ENCODE measurements around the gene DMGDH.
"Not testable (repeated sequence)": the region's sequence is repeated elsewhere in the genome, so short reads cannot be mapped to it uniquely, and the experiment has no call there.

DMGDH gene

DNA sequence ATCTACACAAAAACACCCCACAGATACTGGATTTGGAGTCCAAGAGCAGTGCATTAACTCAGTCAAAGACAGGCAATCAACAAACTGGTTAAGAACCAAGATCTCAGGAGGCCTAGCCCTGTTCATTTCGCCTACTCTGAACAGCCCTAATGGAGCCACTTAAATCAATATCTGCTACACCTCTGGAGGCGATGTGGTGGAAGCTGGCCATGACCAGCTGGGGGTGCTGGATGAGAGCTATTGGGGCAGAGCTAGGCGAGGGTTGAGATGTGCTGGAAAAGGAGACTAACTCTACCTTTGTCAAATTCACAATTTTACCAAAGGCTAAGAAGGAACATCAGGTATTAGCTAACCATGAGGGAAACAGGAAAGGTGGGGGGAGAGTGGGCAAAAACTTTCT is 61.1 kb downstream of the DMGDH start:
- no peak for DNase-seq

- DNase-seq = no peak
Observed at GRCh38 chr5:79007872-79008271, 61.6 kb downstream of the DMGDH start.

GRCh38 chr5:79005936-79006631 is 63.4 kb downstream of the DMGDH start:
- no peak for DNase-seq

GRCh38 chr5:79005151-79005550 is 64.3 kb downstream of the DMGDH start:
- no peak for DNase-seq

- no peak for DNase-seq
Observed at GRCh38 chr5:79002374-79002773, 67.1 kb downstream of the DMGDH start.

GRCh38 chr5:79001471-79001870 is 68.0 kb downstream of the DMGDH start:
- DNase-seq = no peak

GRCh38 chr5:78997090-78997489 is 72.4 kb downstream of the DMGDH start:
- no peak for DNase-seq

DNA sequence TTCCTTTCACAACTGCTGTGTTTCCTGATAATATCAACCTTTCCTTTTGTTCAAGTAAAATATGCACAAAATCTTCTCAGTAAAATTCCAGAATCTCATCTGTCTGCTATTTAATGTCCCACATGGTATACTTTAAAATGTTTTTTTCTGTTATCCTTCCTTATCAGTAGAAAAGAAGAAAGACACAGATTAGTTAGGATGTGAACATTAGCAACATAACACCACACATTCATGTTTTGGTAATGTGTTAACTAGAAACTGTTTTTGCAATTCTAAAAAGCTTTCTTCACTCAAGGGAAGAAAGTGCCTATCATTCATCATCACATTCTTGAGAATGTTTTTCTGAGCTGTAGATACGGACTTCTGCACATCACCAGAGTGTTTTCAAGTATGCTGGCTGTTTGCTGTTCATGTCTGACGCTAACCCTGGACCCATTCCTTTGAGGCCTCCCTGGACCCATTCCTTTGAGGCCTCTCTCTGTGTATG is 73.9 kb downstream of the DMGDH start:
- DNase-seq = no peak

DNA sequence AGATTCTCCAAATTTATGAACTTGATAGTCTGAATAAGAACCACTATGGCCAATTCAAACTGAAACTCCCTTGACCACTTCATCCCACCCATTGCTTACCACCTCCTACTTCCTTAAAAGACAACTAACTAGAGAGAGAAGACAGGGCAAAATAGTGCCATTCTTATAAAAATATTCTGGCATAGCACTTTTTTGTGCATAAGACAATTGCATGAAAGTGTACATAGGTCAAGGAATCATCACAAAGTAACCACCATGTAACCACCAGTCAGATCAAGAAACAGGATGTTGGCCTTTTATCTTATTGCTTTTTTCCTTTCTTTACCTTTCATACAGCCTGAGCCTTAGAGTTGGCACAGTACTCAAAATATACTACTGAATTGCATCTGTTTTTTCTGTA is 76.3 kb downstream of the DMGDH start:
- no peak for DNase-seq

DNA sequence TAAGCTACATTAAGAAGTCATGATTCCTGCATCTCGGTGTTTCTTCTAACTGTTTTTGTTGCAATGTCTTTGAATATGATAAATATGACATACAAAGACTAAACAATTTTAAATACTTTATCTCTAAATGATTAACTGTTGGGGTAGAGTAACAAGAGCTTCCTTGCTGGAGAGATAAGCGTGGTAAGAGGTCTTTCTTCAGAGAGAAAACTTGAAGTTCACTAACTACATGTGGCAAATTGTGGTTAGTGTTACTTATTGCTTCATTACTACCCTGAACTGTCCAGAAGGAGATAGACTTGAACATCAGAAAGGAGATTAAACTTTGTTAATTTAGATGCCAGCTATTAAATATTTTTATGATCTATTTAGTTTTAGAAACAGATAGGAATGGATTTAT is 77.3 kb downstream of the DMGDH start:
- DNase-seq = no peak

- no peak for DNase-seq
Observed at GRCh38 chr5:78989080-78989479, 80.4 kb downstream of the DMGDH start.

DNA sequence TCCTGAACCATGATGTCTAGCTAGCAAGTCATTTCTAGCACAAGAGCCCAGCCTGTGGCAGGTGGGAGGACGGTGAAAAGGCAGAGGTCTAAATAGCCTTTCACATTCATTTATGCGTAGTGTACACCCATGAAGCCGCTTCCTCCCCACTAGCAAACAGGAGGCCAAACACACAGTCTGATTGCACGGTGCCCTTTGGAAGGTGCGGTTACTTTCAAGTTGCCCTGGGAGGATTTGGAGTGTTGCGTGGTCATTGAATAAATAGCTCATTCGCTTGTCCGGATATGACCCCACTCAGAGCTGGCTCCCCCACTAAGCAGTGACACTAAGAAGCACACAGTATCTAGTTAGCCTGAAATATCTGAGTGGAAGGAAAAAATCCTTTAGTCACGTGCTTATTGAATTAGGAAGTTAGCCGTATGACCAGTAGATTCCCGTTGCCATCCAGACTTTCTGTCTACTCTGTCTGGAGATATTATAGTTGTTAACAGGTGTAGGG is 83.7 kb downstream of the DMGDH start:
- peak; percentile 20 to 38 for DNase-seq

GRCh38 chr5:78985116-78985724 is 84.3 kb downstream of the DMGDH start, which contains the start of gene ARSB:
Gene ARSB (minus strand): TSS chr5:78985310. CDS start chr5:78985248, 62 bp downstream.
- peak in 1 of 2 donors; percentile 65 for DNase-seq

DNA sequence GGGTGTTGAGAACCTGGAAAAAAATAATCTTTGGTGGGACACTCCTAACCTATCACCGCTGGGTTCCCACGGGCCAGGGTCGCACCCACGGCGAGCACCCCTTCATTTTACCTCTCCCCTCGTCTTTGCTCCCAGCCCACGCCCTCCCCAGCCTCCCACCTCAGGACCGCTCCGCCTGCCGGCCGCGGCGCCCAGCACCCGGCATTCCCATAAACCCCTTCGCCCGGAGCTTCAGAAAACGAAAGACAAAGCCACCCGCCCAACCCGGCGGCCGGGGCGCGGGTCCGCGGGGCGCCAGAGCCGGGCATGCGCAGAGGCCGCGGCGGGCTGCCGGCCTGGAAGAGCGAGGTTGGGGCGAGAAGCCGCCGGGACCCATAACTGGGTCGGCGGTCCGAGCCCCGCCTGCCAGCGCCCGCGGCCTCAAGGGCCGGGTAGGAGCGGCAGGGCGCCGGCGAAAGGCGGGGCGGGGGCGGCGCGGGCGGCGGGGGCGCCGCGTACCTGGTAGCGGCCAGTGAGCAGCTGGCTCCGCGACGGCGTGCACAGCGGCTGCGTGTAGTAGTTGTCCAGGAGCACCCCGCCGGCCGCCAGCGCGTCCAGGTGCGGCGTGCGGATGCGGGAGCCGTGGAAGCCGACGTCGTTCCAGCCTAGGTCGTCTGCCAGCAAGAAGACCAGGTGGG is 84.9 kb downstream of the DMGDH start:
- DNase-seq = peak; percentile 83 to 85

GRCh38 chr5:78983601-78984438 is 85.7 kb downstream of the DMGDH start:
- DNase-seq = no peak

DNA sequence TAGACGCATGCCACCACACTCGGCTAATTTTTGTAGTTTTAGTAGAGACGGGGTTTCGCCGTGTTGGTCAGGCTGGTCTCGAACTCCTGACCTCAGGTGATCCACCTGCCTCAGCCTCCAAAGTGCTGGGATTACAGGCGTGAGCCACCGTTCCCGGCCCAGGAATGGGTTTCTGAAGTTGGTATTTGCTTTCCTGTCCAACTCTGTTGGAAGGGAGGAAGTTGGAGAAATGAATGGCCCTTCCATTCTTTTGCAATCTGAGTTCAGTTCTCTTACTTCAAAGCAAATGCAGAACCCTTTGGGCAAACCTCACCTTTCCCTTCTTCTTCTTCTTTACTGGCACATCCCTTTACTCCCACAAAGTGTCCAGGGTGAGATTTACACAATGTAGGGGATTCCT is 86.3 kb downstream of the DMGDH start:
- not testable (repeated sequence) for DNase-seq

DNA sequence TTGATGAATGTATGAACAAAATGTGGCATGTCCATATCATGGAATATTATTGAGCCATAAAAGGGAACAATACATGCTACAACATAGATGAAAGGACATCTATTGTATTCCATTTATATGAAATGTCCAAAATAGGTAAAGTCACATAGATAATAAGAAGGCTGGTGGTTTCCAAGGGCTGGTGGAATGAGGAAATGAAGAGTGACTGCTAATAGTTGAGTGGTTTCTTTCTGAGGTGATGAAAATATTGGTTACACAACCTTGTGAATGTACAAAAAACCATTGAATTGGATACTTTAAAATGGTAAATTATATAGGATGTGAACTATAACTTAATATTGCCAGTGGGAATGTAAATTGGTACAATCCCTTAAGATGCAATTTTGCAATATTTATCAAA is 89.6 kb downstream of the DMGDH start:
- no peak for DNase-seq

GRCh38 chr5:78979117-78979742 is 90.2 kb downstream of the DMGDH start:
- DNase-seq = no peak

- DNase-seq = no peak
Observed at GRCh38 chr5:78975035-78975434, 94.4 kb downstream of the DMGDH start.

DNA sequence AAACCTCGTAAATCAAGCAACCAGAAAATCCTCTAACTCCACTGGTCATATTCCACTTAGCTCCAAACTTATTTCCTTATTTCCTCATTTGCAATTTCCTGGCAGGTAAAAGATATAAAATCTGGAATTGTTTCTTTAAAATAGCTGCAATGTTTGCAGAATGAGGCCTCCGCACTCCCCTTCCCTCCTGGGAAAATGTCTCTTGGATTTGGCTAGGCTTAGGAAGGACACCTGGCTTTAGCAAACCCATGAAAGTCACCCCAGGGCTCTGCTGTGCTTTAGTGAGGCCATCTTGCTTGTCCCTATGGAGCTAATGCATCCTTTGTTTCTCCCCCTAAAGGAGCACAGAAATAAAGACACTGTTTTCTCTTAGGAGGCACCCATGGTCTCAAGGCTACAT is 94.9 kb downstream of the DMGDH start:
- DNase-seq = no peak

- DNase-seq = no peak
Observed at GRCh38 chr5:78974011-78974410, 95.5 kb downstream of the DMGDH start.
